PC-9 (cell line): ENCODE measurements around the gene NBEAL2.

Source experiments
- CTCF ChIP-seq: fragments of 200-600 bp; sonication (generic); conservative IDR thresholded peaks from 2 replicates; pipeline ENCODE4 v1.6.1; 2017; ENCODE audit warnings: mixed run types, antibody characterized with exemption, mild to moderate bottlenecking, moderate library complexity
- EZH2 ChIP-seq: fragments of 200-600 bp; sonication (generic); IDR thresholded peaks from 2 replicates; pipeline ENCODE4 v1.8.0; 2017; ENCODE audit warnings: antibody characterized with exemption, low read depth

- TF ChIP-seq CTCF (no peak), EZH2 (no peak)
These were observed 22.2 kb upstream of the NBEAL2 start for GRCh38 chr3:46957092-46957820.
